ENCODE data around the gene CERS6. TPM values are rescaled to one million over a fixed set of nuclear protein-coding genes. Genes with fewer than 3 reads are reported as not detected.

CERS6 gene
- total and polyA plus RNA-seq, 4 donors: 4.2 to 20.4 (median 10.1) TPM

- no peak overlapping the region for H3K27ac ChIP-seq (ENCODE audit: low read depth in 1 of 2, low read length in 2 of 2)
- no peak overlapping the region for H3K9ac ChIP-seq (ENCODE audit: low read depth in 1 of 2, low read length in 2 of 2)
- H3K36me3 ChIP-seq (ENCODE audit: control insufficient read depth in 4 of 4, insufficient read depth in 3 of 4, low read depth in 1 of 4, low read length in 3 of 4): peaks cover 0 to 2% (median 0%) of the 10 kb centered on the region in 4 donors
- TF ChIP-seq FOXA1 (IDR thresholded peaks at IDR 0.05) (no peak), ZBTB33 (IDR thresholded peaks at IDR 0.05) (no peak), MAX (IDR thresholded peaks at IDR 0.05) (no peak), GABPA (IDR thresholded peaks at IDR 0.05 in 1 of 2, conservative IDR thresholded peaks at IDR 0.05 in 1 of 2) (no peak), JUND (IDR thresholded peaks at IDR 0.05) (no peak)
- no peak overlapping the region for H3K4me3 ChIP-seq (ENCODE audit: low read depth in 1 of 3, low read length in 3 of 3)
- no peaks in the 10 kb centered on the region for H3K27me3 ChIP-seq (ENCODE audit: control insufficient read depth in 4 of 4, insufficient read depth in 4 of 4, low read length in 3 of 4)
- H3K4me1 ChIP-seq (ENCODE audit: control insufficient read depth in 4 of 4, insufficient read depth in 4 of 4, low read length in 3 of 4): no peaks in the 10 kb centered on the region
- no peak for DNase-seq (ENCODE audit: low spot score)
- no peaks in the 10 kb centered on the region for H3K9me3 ChIP-seq (ENCODE audit: control insufficient read depth in 4 of 4, low read length in 3 of 4)
These were observed 260.8 kb downstream of the CERS6 start for GRCh38 chr2:168716839-168717238.

- no peaks in the 10 kb centered on the region for H3K9me3 ChIP-seq (ENCODE audit: control insufficient read depth in 4 of 4, low read length in 3 of 4)
- no peak overlapping the region for H3K27ac ChIP-seq (ENCODE audit: low read depth in 1 of 2, low read length in 2 of 2)
- H3K4me3 ChIP-seq (ENCODE audit: low read depth in 1 of 3, low read length in 3 of 3): no peak overlapping the region
- TF ChIP-seq CTCF (IDR thresholded peaks at IDR 0.05; ENCODE audit: low read depth, low read length, missing input control) (no peak), NR2F2 (IDR thresholded peaks at IDR 0.05) (no peak), RXRA (IDR thresholded peaks at IDR 0.05) (no peak), FOXA2 (IDR thresholded peaks at IDR 0.05) (no peak), ATF3 (IDR thresholded peaks at IDR 0.05) (no peak), JUND (IDR thresholded peaks at IDR 0.05) (no peak), FOXA1 (IDR thresholded peaks at IDR 0.05) (no peak)
- H3K36me3 ChIP-seq (ENCODE audit: control insufficient read depth in 4 of 4, insufficient read depth in 3 of 4, low read depth in 1 of 4, low read length in 3 of 4): peaks cover 0 to 2% (median 0%) of the 10 kb centered on the region in 4 donors
- no peak for DNase-seq (ENCODE audit: low spot score)
- no peak overlapping the region for H3K9ac ChIP-seq (ENCODE audit: low read depth in 1 of 2, low read length in 2 of 2)
- no peaks in the 10 kb centered on the region for H3K27me3 ChIP-seq (ENCODE audit: control insufficient read depth in 4 of 4, insufficient read depth in 4 of 4, low read length in 3 of 4)
- WGBS: 78% methylated on average over 3 of the region's 3 CpGs
- no peaks in the 10 kb centered on the region for H3K4me1 ChIP-seq (ENCODE audit: control insufficient read depth in 4 of 4, insufficient read depth in 4 of 4, low read length in 3 of 4)
These were observed 261.9 kb downstream of the CERS6 start for GRCh38 chr2:168717790-168718502.

- H3K4me1 ChIP-seq (ENCODE audit: control insufficient read depth in 4 of 4, insufficient read depth in 4 of 4, low read length in 3 of 4): peaks cover 0 to 1% (median 0%) of the 10 kb centered on the region in 4 donors
- no peak for TF ChIP-seq TAF1 (conservative IDR thresholded peaks at IDR 0.05)
- no peak for TF ChIP-seq ATF3 (IDR thresholded peaks at IDR 0.05)
- TF ChIP-seq ZBTB33 (IDR thresholded peaks at IDR 0.05): no peak
- no peak for TF ChIP-seq MAX (IDR thresholded peaks at IDR 0.05)
- no peak for TF ChIP-seq JUND (IDR thresholded peaks at IDR 0.05)
- no peak for TF ChIP-seq EGR1 (IDR thresholded peaks at IDR 0.05; ENCODE audit: low read depth in 2 of 2)
- WGBS: 80% methylated on average over 2 of the region's 2 CpGs
These were observed 262.6 kb downstream of the CERS6 start for GRCh38 chr2:168718622-168719021.

More at GRCh38 chr2:168718622-168719021, 262.6 kb downstream of the CERS6 start:
- no peak overlapping the region for H3K4me3 ChIP-seq (ENCODE audit: low read depth in 1 of 3, low read length in 3 of 3)
- no peaks in the 10 kb centered on the region for H3K9me3 ChIP-seq (ENCODE audit: control insufficient read depth in 4 of 4, low read length in 3 of 4)
- no peaks in the 10 kb centered on the region for H3K27me3 ChIP-seq (ENCODE audit: control insufficient read depth in 4 of 4, insufficient read depth in 4 of 4, low read length in 3 of 4)
- no peak overlapping the region for H3K9ac ChIP-seq (ENCODE audit: low read depth in 1 of 2, low read length in 2 of 2)
- H3K27ac ChIP-seq (ENCODE audit: low read depth in 1 of 2, low read length in 2 of 2): no peak overlapping the region
- peaks cover 0 to 2% (median 0%) of the 10 kb centered on the region in 4 donors for H3K36me3 ChIP-seq (ENCODE audit: control insufficient read depth in 4 of 4, insufficient read depth in 3 of 4, low read depth in 1 of 4, low read length in 3 of 4)
- DNase-seq (ENCODE audit: low spot score): no peak

Measured in liver (tissue), 9 donors.